UCSD-AML1 (cell line): ENCODE data around the gene ITCH.

Experiments
- DNase-seq: peaks from one replicate; lab custom pipeline; 2025; ENCODE audit not compliant: unreplicated experiment; lab: John Stamatoyannopoulos, UW

The ITCH gene

DNA sequence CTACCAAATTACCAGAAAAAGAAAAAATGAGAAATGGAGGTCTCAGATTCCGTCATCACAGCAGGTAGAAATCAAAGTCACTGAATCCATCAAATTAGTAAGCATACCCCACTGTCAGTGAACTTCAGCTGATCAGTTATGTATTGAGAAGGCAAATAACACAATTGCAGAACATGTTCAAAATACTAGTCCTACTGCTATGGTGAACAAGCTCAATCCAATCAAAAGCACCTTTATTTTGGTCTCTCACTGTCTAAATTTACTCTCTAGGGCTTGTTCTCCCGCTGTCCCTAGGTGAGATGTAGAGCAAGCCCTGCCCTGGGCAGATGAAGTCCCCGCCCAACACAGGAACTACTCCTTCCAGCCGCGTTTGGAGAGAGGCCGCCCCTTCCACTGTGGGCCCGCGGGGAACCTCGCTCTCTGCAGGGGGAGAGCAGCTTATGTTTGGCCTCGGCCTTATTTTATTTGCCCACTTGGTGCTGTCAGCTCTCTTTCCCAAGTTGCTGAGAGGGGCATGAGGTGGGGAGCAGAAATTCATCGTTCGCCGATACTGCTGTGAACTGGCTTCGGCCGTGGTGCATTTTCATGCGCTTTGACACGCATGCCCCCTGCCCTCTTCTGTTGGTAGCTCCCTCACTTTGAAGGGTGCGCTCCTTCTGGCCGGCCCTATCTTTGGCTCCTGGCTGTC lies 181.2 kb downstream of the ITCH start:
- DNase-seq, result no peak

DNA sequence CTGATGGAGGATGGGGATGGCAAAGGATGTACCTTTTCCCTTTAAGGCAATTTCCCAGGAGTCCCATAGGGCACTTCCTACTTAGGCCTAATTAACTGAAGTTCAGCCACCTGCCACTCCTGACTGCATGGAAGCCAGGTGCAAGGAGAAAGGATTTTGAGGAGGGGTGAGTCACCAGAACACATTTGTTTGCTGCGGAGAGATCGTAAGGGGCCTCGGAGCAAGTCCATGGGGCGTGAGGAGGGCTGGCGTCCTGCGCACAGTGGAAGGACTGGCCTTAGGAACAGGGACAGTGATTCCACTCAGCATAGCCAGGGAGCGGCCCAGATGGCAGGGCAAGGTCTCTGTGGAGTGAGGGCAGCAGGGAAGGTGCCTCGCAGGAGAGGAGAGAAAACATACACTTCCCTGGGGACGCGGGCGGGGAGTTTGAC lies 183.7 kb downstream of the ITCH start:
- no peak for DNase-seq

DNA sequence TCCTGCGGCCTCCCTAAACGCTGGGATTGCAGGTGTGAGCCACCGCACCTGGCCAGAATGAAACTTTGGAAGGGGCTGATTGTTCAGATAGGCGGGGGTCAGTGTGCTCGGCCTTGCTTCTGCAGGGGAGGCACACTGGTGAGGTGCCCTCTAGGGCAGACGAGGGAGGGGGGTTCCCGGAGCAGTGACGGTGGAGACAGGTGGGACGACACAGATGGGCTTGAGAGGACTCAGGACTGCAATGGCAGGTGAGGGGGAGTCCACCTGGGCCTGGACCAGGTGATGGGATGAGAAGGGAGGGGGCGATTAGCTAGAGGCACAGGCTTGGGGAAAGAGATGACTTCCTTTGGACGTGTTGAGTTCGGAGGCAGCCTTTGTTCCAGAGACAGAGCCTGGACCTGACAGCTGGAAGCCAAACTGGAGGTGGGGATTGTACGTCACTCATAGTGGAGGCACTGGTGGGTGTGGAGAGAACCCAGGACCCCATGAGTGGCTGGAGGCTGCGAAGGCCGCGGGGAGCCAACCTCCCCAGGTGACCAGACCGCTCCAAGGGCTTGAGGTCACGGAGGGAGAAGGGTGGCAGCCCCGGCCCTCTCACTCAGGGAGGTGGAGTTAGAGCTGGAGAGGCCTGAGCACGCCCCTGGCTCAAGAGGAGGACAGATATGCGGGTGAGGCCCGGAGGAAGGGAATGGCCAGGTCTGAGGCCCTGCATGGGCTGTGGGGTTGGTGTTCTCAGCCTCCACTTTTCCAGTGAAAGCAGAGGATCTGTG lies 185.0 kb downstream of the ITCH start:
- no peak for DNase-seq

DNA sequence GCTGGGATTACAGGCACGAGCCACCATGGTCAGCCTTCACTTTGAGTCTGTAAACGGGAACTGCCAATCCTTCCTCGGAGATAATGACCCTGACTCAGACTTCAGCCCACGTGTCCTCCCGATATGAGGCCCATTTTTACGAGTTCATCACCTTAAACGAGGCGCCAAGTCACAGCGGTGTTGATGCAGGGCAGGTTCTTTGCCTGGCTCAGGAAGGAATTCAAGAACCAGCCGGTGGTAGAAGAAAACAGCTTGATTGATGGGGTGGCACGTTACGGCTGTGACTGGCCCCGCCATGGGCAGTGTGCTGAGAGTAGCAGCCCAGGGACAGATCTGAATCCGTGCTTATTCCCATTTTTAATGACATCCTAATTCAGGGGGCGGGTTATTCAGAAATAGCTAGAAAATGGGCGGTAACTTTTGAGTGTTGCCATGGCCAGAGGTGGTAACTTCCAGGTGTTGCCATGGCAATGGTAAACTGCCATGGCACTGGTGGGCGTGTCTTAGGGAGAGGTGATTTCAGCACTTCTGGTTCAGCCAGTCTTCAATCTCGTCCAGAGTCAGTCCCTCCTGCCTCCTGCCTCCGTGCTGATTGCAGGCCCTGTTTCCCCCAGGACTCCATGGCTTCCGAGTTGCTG lies 186.3 kb downstream of the ITCH start:
- DNase-seq, result no peak

DNA sequence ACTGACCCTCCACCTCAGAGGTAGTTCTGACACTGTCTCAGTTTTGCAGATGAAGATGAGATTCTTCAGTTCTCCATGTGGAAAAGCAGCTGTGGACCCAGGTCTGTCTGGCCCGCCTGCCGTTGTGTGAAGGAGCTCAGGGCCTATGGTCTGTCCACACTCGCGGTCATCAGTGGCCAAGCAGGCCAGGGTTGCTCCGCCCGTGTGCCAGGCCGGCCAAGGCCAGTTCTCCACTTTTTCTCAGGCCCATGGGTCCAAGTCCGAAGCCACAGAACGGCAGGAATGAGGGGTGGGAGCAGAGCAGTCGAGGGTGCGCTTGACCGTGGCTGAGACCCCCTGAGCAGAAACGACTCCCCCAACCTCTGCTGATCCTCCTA lies 186.8 kb downstream of the ITCH start:
- no peak for DNase-seq

DNA sequence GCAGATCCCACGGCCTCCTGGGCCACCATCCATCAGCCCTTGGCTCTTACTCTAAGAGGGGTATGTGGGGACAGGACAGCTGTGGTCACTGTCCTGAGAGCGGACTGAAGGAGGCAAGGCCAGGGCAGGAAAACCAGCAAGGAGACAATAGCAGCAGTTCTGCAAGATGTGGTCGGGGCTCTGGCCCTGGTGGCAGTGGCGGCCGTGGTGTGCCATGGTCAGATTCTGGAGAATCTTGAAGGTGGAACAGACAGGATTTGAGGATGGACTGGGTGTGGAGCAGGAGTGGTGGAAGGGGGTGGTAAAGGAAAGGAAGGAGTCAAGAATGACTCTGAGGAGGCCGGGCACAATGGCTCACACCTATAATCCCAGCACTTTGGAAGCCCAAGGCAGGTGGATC lies 189.5 kb downstream of the ITCH start:
- DNase-seq, result no peak

DNA sequence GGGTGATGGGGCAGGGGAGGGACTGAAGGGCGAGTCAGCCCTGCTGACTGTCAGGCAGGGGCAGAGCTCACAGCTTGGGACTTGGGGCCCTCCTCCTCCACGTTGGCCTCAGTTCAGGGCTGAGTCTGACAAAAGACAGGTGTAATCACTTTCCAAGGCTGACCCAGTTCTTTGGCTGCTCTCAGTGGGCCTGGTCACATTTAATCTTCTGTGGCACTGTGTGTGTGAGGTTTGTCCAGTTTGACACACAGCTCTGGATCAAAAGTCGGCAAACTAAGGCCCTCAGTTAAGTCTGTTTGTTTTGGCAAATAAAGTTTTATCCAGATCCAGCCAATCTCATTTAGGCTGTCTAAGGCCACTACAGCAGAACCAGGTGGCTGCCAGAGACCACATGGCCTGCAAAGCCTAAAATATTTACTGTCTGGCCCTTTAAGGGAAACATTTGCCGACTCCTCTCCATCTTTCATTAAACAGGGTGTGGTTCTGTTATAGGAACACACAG lies 190.3 kb downstream of the ITCH start:
- DNase-seq, result no peak

DNA sequence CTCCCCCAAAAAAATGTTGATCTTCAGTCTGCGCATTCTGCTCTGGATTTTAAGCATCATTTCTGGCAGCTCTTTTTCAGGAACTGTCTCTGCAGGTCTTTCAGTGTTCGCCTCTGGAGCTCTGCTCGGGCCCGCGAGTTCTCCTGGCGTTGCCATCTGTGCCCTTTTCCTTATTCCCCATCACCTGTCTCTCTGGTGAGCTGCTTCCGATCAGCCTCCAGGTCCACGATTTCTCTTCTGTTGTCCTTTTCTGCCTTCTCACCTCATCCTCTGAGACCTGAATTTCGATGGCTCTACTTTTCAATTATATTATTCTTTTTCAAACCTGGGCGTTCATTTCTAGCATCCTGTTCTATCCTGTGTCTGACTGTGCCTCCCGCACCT lies 194.9 kb downstream of the ITCH start:
- DNase-seq, result no peak

DNA sequence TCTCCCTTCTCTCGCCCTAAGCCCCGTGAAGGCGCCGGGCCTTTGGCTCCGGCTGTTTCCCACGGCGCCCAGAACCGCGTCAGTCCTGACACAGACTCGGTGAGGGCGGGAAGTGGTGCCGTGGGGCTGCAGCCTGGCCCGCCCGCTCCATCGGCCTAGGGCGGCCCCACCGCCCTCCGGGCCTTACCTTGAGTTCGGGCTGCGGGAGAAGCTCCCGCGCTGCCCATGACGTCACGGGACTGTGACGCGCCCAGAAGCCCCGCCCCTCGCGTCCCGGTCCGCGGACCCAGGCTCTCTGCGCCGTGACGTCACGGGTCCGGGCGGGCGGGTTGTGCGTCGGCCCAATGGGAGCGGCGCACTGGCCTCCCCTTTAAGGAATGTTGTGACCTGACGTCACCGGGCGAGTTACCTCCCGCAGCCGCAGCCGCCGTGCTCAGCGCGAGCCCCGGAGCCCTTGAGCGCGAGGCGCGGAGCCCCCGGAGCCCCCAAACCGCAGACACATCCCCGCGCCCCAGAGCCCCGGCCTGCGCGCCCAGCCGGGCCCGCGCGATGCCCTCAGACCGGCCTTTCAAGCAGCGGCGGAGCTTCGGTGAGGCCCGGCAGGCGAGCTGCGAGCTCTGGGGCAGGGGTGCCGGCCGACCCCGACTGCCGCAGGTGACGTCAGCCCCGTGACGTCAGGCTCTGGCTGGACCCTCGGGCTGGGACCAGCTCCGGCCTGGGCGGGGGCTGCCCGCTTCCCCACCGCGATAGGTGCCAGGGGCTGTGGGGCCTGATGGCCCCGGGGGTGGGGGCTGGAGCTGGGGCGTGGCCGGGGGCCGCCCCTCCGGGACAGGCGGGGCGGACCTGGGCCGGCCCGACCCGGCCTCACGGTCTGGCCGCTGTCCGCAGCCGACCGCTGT lies 195.5 kb downstream of the ITCH start, which contains the start of gene MAP1LC3A:
Gene MAP1LC3A (plus strand): TSS at position 399 of the 899 bp plus-strand sequence. CDS start 151 bp downstream, at position 550.
- no peak for DNase-seq

DNA sequence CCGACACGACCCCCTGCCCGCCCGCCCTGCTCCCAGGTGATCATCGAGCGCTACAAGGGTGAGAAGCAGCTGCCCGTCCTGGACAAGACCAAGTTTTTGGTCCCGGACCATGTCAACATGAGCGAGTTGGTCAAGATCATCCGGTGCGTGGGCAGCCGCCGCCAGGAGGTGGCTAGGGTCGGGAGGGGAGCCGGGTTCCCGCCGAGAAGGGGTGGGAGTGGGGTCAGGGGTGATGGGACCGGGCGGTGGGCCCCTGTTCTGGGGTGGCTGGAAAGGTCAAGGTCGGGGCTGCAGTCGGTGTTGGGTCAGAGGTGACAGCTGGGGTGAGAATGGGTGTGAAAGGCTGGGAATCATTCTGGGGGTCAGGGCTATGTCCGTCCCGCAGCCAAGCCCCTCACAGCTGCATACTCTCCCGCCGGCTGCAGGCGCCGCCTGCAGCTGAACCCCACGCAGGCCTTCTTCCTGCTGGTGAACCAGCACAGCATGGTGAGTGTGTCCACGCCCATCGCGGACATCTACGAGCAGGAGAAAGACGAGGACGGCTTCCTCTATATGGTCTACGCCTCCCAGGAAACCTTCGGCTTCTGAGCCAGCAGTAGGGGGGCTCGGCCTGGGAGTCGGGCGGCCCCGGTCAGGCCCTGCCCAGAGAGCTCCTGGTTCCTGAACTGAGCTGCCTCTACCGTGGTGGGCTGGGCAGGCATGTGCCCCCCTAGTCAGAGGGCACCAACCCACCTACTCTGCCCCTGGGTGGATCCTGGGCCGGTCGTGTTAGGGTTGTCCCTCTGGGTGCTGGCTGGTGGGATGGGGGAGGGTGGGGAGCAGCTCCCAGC lies 196.5 kb downstream of the ITCH start:
- no peak for DNase-seq

DNA sequence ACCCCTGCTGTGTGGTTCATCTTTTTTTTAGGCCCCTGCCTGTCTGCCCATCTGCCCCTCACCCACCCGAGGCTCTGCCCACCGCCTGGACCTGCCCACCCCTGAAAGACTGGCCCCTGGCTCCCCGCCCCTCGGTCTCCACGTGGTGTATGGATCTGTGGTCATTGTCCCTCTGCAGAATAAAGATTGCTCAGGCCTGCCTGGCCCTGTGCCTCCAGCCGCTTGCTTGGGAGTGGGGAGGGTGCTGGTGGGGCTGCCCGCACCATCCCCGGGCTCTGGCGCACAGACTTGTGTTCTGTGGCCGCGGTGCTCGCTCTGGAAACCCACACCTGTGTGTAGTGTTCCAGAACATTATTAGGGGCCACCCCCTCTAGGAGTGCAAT lies 197.1 kb downstream of the ITCH start:
- DNase-seq, result no peak

DNA sequence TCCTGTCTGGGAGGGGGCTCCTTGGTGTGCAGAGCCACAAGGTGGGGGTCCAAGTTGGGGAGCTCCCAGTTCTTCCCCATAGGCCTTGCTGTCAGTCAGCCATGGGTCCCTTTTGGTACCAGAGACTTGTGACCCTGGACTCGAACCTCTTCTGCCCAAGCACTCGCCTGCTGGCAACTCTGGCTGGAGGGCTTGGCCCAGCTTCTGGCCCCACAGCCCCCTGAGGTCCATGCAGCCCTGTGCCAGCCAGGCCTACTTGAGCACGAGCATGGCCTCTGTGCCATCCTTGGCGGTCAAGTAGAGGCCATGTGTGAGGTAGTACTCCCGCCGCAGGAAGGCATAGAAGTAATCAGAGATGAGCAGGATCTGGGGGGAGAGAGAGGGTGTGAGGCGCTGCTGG lies 197.5 kb downstream of the ITCH start:
- no peak for DNase-seq
